Stimulated activated CD4-positive, alpha-beta T cell treated with anti-CD3 and anti-CD28 coated beads, Interleukin-4, amount 100 ng/mL, for 4 hours (primary cell): Measurements from ENCODE around the gene CXCL1.
"Not testable (repeated sequence)": the region's sequence is repeated elsewhere in the genome, so short reads cannot be mapped to it uniquely, and the experiment has no call there.

Experiments
- DNase-seq, 2 experiments: peaks; one replicate each; pipeline ENCODE4 v3.0.0-alpha.2; 2020

The CXCL1 gene

GRCh38 chr4:73885574-73886267 lies 16.5 kb downstream of the CXCL1 start:
- no peak for DNase-seq

GRCh38 chr4:73891326-73891725 lies 22.1 kb downstream of the CXCL1 start:
- DNase-seq, result no peak

GRCh38 chr4:73891739-73892405 lies 22.7 kb downstream of the CXCL1 start:
- DNase-seq, result no peak

- no peak for DNase-seq
Measured at GRCh38 chr4:73892966-73893365, 23.8 kb downstream of the CXCL1 start.

GRCh38 chr4:73894001-73894400 lies 24.8 kb downstream of the CXCL1 start:
- no peak for DNase-seq

GRCh38 chr4:73895201-73896175 lies 26.3 kb downstream of the CXCL1 start:
- no peak for DNase-seq

- no peak for DNase-seq
Measured at GRCh38 chr4:73896416-73896815, 27.2 kb downstream of the CXCL1 start.

- no peak for DNase-seq
Measured at GRCh38 chr4:73897380-73898136, 28.4 kb downstream of the CXCL1 start.

- not testable (repeated sequence) for DNase-seq
Measured at GRCh38 chr4:73899338-73899737, 30.1 kb downstream of the CXCL1 start.

GRCh38 chr4:73901031-73901430 lies 31.8 kb downstream of the CXCL1 start:
- no peak for DNase-seq

- DNase-seq, result no peak
Measured at GRCh38 chr4:73902038-73902637, 32.9 kb downstream of the CXCL1 start.

- DNase-seq, result no peak
Measured at GRCh38 chr4:73902817-73903547, 33.8 kb downstream of the CXCL1 start.

GRCh38 chr4:73904491-73904890 lies 35.3 kb downstream of the CXCL1 start:
- DNase-seq, result no peak

- DNase-seq, result no peak
Measured at GRCh38 chr4:73908965-73909364, 39.8 kb downstream of the CXCL1 start.

- no peak for DNase-seq
Measured at GRCh38 chr4:73911746-73912145, 42.6 kb downstream of the CXCL1 start.

- DNase-seq, result no peak
Measured at GRCh38 chr4:73912191-73912590, 43.0 kb downstream of the CXCL1 start.

GRCh38 chr4:73914071-73914470 lies 44.9 kb downstream of the CXCL1 start:
- DNase-seq, result no peak

- DNase-seq, result no peak
Measured at GRCh38 chr4:73916172-73916925, 47.2 kb downstream of the CXCL1 start.

GRCh38 chr4:73917081-73917501 lies 47.9 kb downstream of the CXCL1 start:
- no peak for DNase-seq

- no peak for DNase-seq
Measured at GRCh38 chr4:73918058-73918457, 48.9 kb downstream of the CXCL1 start.

- DNase-seq, result no peak
Measured at GRCh38 chr4:73919691-73920090, 50.5 kb downstream of the CXCL1 start.
